RPMI7951 (cell line): ENCODE results near the gene FNBP1L. TPM values are rescaled to one million over a fixed set of nuclear protein-coding genes. Genes with fewer than 3 reads are reported as not detected.

Experiments used
- DNase-seq: peaks from one replicate; pipeline ENCODE4 v3.0.0-alpha.2; 2012; ENCODE audit warnings: low read depth
- total RNA-seq: library from RNA; depleted of rRNA; stranded (reverse); fragments of >200 nt; shearing (Covaris generic); gene quantifications from 2 replicates; pipeline ENCODE4 v1.2.3, GENCODE V29; 2014

The FNBP1L gene
- total RNA-seq, 1 experiment from 2014 or later: 8.9 TPM

DNA sequence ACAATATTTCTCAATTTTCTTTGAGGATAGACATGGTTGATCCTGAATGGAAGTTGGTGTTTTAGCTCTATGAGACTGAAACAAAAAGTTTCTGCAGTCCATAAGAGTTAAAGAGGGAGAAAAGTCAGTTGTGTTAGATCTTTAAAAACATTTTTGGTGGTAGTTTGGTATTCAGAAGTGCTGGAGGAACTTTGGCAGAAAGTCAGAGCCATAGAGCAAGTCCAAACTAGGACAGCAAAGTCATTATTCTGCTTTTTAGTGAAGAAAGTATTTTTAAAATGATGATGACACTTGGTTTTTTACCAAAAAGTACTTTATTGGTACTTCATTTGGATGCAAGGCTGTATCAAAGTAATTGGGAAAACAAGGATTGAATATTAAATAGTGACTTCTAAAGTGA is 41.8 kb downstream of the FNBP1L start:
- no peak for DNase-seq

- no peak for DNase-seq
Measured at GRCh38 chr1:93490357-93490756, 42.4 kb downstream of the FNBP1L start.

- DNase-seq: no peak
Measured at GRCh38 chr1:93495911-93496310, 48.0 kb downstream of the FNBP1L start.

GRCh38 chr1:93496520-93496919 is 48.6 kb downstream of the FNBP1L start:
- DNase-seq: no peak

- no peak for DNase-seq
Measured at GRCh38 chr1:93499075-93499474, 51.2 kb downstream of the FNBP1L start.

GRCh38 chr1:93499533-93499932 is 51.6 kb downstream of the FNBP1L start:
- no peak for DNase-seq

- no peak for DNase-seq
Measured at GRCh38 chr1:93500275-93500674, 52.4 kb downstream of the FNBP1L start.

DNA sequence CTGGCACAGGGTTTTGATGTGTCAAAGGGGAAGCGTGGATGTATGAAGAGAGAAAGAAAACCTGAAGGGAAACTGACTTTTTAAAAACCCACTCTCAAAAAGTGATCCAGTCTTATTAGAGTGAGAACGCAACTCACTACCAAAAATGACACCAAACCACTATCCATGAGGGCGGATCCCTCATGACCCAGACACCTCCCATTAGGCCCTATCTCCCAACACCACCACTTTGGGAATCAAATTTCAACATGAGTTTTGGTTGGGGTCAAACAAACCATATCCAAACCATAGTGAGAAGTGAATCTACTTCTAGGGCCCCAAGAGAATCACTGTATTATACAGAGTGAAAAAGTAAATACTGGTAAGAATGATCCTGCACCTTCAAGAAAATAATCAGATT is 53.5 kb downstream of the FNBP1L start:
- DNase-seq: no peak

- no peak for DNase-seq
Measured at GRCh38 chr1:93501829-93502369, 54.0 kb downstream of the FNBP1L start.

GRCh38 chr1:93502571-93502970 is 54.7 kb downstream of the FNBP1L start:
- DNase-seq: no peak

DNA sequence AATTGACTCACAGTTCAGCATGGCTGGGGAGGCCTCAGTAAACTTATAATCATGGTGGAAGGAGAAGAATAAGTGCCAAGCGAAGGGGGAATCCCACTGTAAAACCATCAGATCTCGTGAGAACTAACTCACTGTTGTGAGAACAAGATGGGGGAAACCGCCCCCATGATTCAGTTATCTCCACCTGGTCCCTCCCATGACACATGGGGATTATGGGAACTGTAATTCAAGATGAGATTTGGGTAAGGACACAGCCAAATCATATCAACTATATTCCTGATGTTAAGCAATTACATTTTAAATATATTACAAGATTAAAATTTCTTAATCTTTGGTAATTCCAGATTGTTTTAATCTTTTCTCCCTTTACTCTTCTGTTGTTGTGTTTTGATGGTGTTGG is 55.2 kb downstream of the FNBP1L start:
- no peak for DNase-seq

DNA sequence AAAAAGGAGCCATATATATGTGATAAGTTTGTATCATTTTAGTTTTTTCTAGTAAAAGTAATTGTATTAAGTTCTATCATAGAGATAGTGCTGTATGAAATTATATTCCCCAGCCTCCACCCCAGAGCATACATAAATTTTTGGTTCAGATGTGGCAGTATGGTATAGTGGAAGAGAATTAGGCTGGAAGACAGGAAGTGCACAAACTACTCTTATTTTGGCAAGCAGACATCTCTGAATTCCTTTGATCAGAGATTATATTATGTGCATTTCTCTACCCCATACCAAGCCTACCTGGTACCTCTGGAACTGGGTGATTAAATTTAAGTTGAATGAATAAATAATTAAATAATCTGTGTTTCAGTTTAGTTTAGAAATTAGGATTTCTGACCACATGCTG is 55.9 kb downstream of the FNBP1L start:
- DNase-seq: no peak

DNA sequence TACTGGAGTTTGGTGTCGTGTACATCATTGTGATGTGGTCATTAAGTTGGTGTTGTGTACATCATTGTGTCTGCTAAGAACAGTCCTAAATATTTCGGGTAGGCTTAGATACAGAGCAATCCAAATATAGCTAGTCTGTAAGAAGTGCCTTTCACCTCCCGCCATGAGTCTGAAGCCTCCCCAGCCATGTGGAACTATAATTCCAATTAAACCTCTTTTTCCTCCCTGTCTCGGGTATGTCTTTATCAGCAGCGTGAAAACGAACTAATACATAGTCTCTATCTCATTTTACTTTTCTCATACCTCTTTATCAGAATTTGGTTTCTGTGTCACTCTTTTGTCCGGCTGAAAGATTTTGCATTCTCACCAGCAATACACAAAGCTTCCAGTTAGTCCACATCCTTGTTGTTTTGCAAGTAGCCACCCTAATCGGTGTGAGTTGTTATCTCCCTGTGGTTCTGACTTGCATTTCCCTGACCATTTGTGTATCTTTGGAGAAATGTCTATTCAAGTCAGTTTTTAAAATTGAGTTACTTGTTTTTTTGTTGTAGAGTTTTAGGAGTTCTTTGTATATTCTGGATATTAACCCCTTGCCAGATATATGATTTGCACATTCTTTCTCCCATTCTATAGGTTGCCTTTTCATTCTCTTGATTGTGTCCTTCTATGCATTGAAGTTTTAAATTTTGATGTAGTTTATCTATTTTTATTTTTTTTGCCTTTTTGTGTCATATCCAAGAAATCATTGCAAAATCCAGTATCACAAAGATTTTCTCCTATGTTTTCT is 56.5 kb downstream of the FNBP1L start:
- no peak for DNase-seq

DNA sequence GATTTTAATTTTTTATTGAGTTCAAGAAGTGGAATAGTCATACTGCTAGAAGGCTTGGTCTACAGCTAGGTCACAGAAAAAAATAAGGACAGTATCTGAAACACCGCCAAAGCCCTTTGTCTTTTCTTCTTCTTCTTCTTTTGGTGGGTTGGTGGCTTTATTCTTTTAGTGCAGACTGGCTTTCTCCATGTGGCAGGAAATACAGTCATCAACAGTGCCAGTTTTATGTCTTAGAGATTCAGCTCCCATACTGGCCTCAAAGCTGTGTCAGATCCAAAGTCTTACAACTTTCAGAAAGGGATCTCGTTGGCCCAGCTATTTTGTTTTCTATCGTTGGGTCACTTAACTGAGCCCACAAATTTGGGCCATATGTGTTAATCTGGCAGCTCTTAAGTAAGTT is 58.2 kb downstream of the FNBP1L start:
- no peak for DNase-seq

DNA sequence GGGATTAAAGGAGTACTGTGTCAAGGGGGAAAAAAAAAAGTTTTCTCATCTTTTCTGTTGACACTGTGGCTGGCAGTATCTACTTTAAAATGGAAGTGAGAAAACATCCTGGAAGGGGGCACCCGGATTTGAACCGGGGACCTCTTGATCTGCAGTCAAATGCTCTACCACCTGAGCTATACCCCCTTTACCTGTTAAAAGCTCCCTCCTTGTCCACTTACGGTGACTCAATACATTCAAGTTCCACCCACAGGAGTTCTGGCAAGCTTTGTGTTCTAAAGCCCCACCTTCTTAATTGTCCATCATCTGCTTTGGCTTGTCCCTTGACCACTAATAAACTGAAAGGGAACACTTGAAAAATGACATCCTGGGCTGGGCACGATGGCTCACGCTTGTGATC is 68.2 kb downstream of the FNBP1L start:
- peak; percentile 6 for DNase-seq

DNA sequence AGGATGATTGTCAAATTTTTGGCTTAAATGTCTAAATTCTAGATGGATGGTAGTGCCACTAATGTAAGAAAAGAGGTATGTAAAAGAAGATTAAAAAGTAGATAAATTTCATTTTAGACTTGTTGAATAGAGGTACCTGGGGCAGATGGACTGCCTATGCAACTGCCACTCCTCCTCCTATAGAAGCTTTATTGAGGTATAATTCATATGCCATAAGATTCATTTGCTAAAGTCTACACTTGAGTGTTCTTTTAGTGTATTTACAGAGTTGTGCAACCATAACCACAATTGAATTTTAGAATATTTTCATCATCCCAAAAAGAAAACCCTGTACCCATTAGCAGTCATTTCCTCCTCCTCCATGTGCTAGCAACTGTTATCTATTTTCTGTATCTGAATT is 70.6 kb downstream of the FNBP1L start:
- no peak for DNase-seq

GRCh38 chr1:93519199-93519829 is 71.4 kb downstream of the FNBP1L start:
- DNase-seq: peak; percentile 13

DNA sequence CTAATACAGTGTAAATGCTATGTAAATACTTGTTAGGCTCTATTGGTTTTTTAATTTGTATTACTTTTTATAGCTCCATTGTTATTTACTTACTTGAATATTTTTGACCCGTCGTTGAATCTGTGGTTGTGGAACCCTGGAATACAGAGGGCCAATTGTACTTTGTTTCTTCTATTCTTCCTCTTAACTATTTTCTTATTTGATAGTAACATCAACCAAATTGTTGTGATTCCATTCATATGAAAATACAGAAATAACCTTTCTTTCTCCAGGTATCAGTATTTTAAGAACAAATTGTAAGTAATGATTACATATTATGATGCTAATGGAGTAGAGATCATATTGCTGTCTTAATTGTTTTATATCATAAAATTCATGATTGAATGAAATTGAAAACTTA is 73.7 kb downstream of the FNBP1L start:
- no peak for DNase-seq

- DNase-seq: no peak
Measured at GRCh38 chr1:93522721-93523120, 74.8 kb downstream of the FNBP1L start.

DNA sequence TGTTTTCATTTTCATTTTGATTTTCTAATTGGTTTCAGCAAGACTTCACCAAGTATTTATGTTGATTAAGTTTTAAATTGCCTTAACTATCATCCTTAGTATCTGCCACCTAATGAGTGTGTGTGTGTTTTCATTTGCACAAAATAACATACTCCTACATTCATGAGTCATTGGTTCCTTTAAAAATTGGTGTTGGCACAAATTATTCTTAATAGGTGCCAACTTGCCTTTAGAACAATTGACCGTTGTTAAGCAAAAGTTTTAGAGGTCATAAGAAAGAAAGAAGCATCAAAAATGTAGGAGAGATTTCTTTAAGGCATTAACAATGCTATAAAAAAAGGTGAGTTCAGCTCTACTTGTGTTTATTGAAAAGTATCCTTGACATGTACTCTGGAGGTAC is 77.5 kb downstream of the FNBP1L start:
- DNase-seq: no peak

GRCh38 chr1:93526431-93526830 is 78.5 kb downstream of the FNBP1L start:
- no peak for DNase-seq

DNA sequence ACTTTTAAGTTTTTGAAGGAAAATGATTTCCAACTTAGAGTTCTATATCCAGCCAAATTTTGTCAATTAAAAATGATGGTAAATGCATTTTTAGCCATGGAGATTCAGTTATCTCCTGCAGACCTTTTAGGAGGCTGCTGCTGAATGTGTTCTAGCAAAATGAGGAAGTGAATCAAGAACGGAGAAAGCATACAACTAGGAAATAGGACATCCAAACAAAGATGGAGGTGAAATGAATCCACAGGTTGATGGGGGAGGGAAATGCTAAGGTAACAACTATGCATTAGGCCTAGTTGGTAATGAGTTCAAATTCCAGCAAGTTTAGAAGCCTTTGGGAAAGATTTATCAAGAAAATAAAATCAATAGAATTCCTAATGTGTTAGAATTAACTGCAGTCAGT is 80.5 kb downstream of the FNBP1L start:
- no peak for DNase-seq

DNA sequence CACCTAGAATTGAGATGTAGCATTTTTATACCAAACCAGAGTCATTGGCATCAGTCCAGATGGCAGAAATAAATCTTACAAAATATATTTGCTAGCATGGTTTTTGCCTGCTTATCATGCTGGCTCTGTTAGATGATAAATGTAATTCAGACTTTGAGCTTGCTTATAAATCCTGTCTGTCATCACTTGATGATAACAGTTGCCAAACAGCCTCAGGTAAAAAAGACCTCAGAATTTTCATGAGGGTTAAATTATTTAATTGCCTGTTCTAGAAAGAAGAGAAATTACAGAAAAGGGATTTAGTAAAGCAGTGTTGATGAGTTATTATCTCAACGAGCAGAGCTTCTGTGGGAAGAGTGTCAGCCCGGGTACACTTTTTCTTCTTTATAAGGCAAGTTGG is 83.3 kb downstream of the FNBP1L start:
- DNase-seq: no peak
